Activated CD8-positive, alpha-beta memory T cell treated with anti-CD3 and anti-CD28 coated beads for 48 hours (primary cell): ENCODE results near the gene UQCRHL.

Experiments
- DNase-seq, 3 experiments: peaks; one replicate each; pipeline ENCODE4 v3.0.0-alpha.2; 2020; ENCODE audit warnings: low read depth in 2 of 3, low spot score in 2 of 3

Gene UQCRHL

DNA sequence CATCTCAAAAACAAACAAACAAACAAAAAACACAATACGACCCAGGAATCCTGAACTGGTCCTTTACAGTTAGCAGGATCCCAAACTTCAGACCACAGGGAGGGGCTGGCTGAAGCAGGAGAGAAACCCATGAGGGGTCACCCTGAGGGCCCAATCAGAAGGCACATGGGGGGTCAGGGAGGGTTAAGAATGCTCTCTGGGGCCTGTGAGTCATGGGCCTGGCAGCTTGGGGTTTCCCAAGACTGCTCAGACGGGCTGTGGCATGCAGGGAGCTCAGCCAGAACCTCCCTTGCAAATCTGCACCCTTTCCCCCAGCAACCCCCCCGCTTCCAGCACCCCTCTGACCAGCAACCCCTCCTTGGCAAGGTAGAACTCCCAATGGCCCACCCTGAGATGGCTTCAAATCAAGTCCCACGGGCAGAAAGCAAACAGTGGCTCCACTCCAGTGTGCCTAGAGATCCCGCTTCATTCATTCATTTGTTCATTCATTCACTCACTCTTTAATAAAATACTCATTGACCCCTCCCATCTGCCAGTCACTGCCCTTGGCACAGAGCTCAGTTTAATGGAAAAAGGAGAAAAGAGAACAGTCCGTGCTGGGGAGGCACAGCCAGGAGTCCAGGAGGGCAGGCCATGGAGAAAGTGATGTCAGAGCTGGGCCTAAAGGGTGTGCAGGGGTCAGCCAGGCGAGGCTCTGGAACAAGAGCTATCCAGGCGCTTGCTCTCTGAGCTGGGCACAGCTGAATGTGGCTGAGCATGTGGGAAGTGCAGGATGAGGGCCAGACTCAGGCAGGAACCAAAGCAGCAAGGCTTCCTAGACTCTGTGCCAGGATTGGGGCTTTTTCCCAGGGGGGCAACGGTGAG is 8.2 kb downstream of the UQCRHL start:
- DNase-seq = no peak

DNA sequence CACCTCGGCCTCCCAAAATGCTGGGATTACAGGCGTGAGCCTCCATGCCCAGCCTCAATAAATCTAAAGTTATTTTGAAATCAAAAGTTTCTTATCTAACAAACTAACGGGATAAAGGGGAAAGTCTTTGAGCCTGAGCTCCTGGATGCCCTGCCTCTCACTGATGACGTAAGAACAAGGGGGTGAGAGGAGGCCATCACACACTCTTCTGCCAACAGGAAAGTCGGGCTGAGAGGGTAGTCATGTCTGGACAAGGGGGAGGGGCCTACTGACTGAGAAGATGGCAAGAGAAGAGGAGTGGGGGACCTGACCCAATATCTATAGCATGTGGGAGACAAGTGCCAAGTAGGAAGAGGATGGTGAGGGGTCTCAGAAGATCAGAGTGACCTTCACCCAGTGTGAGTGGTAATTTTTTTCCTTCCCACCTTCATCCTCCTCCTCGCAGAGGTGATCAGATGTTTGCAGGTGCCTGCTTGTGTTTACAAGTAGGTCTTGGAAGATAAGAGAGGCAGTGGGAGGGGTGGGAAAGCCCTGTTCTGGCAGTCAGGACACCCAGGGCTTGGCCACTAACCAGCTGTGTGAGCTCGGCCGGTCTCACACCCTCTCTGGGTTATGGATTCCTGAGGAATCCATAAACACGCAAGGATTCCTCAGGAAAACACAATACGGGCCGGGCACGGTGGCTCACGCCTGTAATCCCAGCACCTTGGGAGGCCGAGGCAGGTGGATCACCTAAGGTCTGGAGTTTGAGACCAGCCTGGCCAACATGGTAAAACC is 9.6 kb downstream of the UQCRHL start:
- DNase-seq = no peak

DNA sequence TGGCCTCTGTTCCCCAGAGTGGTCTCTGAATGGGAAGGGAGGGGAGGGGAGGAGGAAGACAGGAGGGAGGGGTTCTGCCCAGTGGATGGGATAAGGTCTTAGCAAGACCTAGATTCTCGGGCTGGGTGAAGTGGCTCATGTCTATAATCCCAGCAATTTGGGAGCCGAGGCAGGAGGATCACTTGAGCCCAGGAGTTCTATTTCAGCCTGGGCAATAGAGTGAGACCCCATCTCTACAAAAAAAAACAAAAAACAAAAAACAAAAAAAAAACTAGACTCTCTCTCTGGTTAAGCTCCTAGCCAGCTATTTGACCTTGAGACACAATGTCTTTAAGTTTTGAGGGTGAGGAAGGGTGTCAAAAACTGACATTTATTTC is 11.4 kb downstream of the UQCRHL start:
- no peak for DNase-seq

DNA sequence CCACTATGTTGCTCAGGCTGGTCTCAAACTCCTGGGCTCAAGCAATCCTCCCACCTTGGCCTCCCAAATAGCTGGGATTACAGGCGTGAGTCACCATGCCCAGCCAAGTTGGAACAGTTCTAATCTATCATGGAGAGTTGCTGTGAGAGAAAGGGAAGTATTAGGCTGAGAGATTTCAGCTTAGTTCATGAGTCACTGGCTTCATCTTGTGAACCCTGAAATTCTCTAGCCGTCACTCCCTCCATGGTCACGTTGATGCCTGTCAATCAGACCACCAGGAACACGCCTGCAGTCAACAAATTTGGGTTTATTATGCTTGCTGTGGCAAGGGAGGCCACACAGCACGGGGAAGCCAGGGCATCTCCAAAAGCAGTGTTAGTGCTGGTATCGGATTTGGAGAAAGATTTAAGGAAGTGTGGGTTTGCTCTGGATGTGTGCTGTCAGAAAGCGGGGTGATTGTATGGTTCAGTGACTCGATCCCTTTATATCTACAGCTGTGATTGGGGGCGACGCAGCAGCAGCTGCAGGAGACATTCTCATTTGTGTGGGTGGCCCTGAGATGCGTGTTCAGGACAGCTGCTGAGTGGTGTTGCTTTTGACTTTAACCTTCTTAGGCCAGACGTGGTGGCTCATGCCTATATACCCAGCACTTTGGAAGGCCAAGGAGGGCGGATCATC is 18.7 kb downstream of the UQCRHL start:
- no peak for DNase-seq

DNA sequence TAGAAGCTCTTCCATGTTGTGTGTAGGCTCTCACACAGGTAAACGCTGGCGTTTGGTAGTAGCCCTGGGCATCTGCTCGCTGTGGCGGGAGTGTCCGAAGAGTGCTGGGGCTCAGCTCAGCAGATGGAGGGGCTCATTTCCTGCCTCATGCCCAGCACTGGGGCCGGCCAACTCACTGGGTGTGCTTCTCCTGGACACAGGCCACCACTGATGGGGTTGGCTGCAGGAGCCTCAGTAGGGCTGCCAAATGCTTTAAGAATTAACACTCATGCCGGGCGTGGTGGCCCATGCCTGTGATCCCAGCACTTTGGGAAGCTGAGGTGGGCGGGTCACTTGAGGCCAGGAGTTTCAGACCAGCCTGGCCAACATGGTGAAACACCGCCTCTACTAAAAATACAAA is 20.9 kb downstream of the UQCRHL start:
- DNase-seq = no peak

DNA sequence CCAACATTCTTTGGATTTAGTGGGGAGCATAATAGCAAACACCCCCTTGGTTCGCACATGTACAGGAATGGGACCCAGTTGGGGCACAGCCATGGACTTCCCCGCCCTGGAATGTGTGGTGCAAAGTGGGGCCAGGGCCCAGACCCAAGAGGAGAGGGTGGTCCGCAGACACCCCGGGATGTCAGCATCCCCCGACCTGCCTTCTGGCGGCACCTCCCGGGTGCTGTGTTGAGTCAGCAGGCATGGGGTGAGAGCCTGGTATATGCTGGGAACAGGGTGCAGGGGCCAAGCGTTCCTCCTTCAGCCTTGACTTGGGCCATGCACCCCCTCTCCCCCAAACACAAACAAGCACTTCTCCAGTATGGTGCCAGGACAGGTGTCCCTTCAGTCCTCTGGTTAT is 21.8 kb downstream of the UQCRHL start:
- DNase-seq = no peak

DNA sequence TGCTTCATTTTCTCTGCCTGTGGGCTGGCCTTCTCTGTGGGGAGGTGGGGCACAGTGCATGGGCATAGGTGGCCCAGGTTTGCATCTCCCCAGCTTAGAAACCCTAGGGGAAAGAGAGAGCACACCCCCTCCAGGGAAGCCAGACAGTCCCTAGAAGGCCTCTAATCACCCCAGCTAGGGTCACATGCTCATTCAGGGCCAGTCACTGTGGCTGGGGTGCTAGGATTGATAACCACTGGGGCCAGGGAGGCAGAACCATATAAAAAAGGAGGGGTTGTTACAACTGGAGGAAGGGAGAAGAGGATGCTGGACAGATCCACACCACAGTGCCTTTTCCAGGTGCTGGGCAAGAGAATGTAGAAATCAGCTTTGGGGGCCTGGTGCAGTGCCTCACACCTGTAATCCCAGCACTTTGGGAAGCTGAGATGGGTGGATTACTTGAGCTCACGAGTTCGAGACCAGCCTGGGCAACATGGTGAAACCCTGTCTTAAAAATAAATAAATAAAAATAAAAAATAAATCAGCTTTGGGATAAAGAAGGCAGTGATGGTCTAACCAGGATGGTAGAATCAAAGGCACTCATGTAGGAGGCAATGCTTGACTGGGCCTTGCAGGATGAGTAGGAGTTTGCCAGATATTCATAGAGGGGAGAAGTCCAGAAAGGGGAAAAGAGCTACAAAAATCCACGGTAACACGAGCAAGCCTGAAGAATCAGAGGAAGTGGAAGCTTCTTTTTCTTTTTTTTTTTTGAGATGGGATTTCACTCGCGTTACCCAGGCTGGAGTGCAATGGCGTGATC is 29.3 kb downstream of the UQCRHL start:
- no peak for DNase-seq

DNA sequence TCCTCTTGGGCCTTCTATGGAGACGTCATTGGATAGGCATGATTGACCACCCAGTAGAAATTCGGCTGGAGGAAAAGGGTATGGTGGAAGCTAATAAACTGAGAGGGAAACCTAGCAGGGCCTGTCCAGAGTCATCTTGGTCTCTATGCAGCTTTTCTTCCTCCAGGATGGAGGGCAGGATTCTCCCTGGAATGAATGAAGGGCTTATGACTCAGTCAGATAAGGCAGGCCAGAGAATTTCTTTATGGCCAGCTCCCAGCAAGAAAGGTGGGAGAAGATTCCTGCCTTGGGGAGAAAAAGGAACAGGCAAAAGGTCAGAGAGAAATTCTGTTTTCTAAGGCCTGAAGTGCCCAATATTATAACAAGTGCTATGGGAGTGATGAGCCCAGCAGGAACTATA is 31.7 kb downstream of the UQCRHL start:
- DNase-seq = no peak

DNA sequence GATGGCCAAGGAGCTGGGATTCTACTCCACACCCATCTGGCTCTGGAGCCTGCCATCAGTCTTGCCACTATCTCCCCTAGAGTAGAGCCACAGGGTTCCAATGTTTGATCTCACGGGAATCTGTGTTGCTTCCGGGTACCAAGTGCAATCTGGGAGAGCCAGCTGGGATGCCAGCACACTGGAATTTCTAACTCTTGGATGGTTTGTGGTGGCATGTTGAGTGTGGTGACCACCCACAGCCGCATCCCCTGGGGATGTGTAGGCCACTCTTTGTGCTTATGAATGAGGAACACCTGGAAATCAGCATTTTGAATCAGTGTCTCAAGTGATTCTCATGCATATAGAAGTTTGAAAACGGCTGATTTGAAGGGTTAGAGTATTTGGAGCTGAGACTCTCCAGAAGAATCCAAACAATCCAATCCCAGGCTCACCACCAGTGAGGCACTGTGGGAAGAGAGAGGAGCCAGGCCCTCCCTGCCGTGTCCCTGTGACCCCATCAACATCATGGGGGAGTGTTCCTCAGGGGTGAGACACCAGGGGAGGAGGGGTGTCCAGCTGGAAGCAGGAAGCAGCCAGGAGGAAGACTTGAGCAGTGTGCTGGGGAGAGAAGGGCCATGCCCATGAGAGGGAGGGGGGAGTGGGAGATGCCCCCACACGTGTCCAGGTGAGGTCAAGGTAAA is 35.5 kb downstream of the UQCRHL start:
- DNase-seq = no peak

DNA sequence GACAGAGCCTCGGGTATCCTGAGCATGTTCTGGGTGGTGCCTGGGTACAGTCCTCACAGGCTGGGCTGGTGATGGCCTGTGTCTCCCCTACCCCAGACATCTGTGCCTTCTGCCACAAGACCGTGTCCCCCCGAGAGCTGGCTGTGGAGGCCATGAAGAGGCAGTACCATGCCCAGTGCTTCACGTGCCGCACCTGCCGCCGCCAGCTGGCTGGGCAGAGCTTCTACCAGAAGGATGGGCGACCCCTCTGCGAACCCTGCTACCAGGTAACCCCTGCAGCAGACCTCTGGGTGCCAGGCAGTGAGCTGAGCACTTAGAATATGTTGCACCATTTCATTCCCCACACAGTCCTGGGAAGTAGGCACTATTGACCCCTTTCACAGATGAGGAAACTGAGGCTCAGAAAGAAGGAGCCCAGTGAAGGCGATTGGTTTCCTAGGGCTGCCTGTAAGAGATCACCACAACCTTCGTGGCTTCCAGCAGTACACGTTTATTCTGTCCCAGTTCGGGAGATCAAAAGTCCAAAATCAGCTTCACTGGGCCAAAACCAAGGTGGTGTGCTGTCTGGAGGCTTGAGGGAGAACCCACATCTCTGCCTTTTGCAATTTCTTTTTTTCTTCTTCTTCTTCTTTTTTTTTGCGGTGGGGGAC is 37.0 kb downstream of the UQCRHL start:
- no peak for DNase-seq

DNA sequence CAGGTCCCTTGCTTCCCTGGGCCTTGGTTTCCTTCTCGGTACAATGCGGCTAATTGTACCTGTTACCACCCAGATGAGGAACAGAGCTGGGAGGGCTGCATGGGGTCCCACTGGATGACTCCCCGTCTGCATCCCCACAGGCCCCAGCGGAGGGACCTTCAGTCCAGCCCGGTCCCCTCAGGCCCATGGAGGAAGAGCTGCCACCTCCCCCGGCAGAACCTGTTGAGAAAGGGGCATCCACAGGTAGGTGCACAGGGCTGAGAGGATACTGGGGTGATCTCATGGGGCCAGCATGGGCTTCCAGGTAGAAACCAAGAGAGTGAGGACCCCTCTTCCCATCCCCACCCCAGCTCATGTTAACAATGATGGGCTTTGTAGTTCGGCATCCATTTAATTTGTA is 39.1 kb downstream of the UQCRHL start:
- DNase-seq = no peak

DNA sequence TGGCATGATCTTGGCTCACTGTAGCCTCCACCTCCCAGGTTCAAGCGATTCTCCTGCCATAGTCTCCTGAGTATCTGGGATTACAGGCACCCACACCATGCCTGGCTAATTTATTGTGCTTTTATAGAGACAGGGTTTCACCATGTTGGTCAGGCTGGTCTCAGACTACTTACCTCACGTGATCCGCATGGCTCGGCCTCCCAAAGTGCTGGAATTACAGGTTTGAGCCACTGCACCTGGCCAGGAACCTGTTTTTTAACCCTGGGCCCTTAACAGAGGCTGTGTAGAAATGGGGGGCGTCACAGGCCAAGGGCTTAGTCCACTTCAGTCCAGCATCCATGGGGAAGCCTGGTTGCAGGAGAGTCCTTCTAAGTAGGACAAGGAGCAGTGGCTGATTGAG is 39.5 kb downstream of the UQCRHL start:
- DNase-seq = no peak

DNA sequence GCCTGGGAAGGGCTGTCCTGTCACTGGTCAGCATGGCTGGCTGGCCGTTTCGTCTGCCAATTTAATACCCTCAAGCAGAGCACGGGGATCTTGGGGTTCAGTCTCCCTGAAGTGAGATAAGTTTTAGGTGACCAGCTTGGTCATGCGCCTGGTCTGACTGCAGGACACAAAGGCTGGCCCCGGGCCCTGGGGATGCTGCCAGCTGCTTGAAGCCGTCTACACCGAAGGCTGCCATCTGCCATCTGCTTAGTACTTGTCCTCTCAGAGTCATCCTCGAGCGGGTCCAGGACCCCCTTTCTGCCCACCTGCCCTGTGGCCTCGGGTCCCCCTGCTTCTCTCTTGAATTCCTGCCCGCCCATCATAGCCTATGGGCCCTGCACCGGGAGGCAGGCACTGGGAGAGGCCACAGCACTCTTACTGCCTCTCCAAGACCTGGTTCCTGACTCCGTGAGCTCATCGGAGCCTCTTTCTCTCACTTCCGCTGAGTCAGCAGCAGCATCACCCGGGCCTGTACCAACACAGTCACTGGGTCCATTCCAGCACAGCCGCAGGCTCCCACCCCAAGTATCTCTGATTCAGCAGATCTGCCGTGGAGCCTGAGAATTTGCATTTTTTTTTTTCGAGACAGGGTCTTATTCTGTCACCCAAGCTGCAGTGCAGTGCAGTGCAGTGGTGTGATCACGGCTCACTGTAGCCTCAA is 41.8 kb downstream of the UQCRHL start:
- no peak for DNase-seq

DNA sequence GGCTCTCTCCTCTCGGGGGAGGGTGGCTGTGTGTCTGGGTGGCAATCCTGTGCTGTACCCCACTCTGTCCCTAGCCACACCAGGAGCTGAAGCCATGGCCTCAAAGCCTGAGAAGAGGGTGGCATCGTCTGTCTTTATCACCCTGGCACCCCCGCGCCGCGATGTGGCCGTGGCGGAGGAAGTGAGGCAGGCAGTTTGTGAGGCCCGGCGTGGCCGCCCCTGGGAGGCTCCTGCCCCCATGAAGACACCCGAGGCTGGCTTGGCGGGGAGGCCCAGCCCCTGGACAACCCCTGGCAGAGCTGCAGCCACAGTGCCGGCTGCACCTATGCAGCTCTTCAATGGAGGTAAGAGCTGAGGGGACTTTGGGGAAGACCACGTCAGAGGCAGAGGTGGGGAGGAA is 42.6 kb downstream of the UQCRHL start:
- DNase-seq = no peak

DNA sequence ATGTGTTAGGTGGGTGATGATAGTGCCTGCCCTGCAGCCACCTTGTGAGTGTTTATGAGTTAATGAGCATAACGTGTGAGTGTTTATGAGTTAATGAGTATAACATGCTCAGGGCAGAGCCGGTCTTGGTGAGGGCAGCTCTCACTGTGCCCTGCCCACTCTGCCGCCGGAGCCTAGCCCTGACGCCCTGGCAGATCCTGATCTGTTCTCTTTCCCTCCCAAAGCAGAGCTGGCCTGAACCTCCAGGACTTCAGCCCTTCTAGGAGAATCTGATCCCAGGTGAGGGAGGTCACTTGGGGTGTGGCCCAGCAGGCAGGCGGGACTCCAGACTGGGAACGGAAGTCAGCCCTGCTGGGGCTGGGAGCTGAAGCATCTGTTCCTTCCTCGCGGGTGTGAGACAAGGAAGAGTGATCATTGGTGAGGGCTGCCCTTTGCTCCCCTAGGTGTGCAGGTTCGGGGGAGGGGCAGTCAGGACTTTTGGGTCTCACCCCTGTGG is 43.1 kb downstream of the UQCRHL start:
- DNase-seq = no peak

DNA sequence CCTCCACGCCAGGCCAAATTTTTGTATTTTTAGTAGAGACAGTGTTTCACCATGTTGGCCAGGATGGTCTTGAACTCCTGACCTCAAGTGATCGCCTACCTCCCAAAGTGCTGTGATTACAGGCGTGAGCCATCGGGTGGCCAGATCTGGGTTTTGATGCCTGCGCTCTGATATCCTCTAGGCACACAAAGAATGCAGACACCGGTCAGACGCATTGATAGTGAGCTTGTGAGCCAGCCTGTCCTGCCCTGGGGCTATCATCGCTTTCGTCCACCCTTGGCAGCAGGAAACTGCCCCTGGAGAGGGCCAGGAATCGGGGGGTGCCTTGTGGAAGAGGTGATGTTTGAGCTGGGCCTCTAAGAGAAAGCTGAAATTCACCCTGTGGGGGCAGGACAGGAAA is 44.9 kb downstream of the UQCRHL start:
- DNase-seq = no peak

DNA sequence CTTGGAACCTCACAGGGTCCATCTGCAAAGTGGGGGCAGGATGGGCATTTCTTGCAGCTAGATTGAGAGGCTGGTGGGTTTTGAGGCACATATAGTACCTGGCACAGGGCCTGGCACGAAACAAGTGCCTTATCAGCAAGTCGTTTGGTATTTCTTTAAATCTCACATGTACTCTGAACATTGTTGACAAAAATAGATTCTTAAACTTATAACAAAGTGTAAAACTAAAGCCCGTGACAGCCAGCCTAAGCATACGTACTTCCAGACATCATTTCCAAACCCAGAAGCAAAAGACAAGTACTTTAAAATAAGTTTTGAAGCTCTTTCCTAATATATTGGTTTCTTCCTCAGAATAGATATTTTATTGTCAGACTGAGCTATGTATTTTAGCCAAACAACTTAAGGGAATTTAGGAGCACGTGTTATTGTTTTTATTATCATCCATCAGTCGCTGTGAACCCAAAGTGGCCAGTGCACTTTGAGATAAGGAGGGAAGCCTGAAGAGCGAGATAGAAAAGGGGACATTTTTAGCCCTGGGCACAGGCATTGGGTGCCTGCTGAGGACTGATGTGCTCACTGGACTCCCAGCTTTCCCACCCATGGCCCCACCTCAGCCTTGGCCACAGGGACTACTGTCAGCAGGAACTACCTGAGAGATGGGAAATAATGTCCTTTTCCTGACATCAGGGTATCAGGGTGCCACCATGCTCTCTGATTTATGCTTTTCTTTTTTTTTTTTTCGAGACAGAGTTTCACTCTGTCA is 45.9 kb downstream of the UQCRHL start:
- no peak for DNase-seq

DNA sequence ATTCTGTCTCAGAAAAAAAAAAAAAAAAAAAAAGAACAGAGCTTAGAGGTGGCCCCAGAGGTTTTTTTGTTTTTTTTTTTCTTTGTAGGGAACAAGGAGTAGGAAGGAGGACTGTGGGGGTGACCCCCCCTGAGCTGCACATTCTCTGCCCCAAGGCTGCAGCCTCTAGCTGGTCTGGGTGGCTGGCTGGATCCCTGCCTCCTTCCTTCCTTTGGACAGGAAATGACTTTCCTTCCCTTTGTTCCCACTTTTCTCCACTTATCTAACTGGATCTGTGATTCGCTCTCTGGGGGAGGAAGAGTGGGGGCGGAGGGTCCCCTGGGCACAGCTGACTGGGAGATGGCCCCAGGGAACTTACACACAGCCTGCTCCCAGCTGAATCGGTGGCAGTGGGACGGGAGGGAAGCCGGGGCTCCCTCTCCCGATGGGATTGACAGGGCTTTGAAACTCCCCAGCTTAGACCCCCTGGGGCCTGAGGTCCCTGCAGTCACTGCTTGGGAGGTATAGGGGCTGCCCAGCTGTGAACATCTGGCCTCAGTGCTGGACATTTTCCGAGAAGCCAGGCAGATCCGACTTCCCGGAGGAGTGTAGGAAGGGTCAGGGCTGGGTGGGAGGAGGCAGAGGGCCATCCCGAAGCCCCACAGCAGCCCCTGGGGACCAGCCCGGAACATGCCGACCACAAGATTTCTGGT is 46.8 kb downstream of the UQCRHL start:
- DNase-seq = no peak
